Neural crest cell (in vitro differentiated cells): ENCODE results near the gene LRP1-AS. TPM values are rescaled to one million over a fixed set of nuclear protein-coding genes. Genes with fewer than 3 reads are reported as not detected.

Experiments used
- DNase-seq: peaks from one replicate; pipeline ENCODE4 v3.0.0; 2021; ENCODE audit warnings: low read depth, mixed read lengths, low spot score
- H3K27ac Mint-ChIP-seq: one replicate; pipeline ENCODE4 v1.8.0; 2021; ENCODE audit warnings: mild to moderate bottlenecking, mixed read lengths; ENCODE audit not compliant: unreplicated experiment
- H3K27me3 Mint-ChIP-seq: 2 replicates; pipeline ENCODE4 v1.8.0; 2021; ENCODE audit warnings: low read depth, mild to moderate bottlenecking, mixed read lengths
- H3K36me3 Mint-ChIP-seq: 2 replicates; pipeline ENCODE4 v1.8.0; 2021; ENCODE audit warnings: low read depth, mild to moderate bottlenecking, mixed read lengths
- H3K4me1 Mint-ChIP-seq: 2 replicates; pipeline ENCODE4 v1.8.0; 2021; ENCODE audit warnings: mixed read lengths
- H3K4me3 Mint-ChIP-seq: one replicate; pipeline ENCODE4 v1.8.0; 2021; ENCODE audit warnings: mild to moderate bottlenecking, mixed read lengths
- H3K9me3 Mint-ChIP-seq: 2 replicates; pipeline ENCODE4 v1.8.0; 2021; ENCODE audit warnings: mixed read lengths
- CTCF ChIP-seq: fragments of 200-600 bp; sonication (generic); conservative IDR thresholded peaks from 2 replicates; pipeline ENCODE4 v1.5.0; 2021; ENCODE audit warnings: antibody characterized with exemption, mild to moderate bottlenecking
- total RNA-seq: library from RNA; stranded (reverse); gene quantifications from 2 replicates; pipeline ENCODE4 v1.2.1, GENCODE V29; 2021

LRP1-AS gene
- total RNA-seq, 1 donor from 2014 or later: not detected

GRCh38 chr12:57180321-57180989 is 33.0 kb upstream of the LRP1-AS start:
- Mint-ChIP-seq H3K36me3 (peaks cover 12% of the 10 kb centered on the region), H3K4me3 (no peak overlapping the region), H3K27ac (no peak overlapping the region), H3K9me3 (no peaks in the 10 kb centered on the region), H3K4me1 (peaks cover 6% of the 10 kb centered on the region), H3K27me3 (no peaks in the 10 kb centered on the region)
- no peak for DNase-seq
- no peak for TF ChIP-seq CTCF

GRCh38 chr12:57179331-57180086 is 32.1 kb upstream of the LRP1-AS start:
- no peak overlapping the region for H3K4me3 Mint-ChIP-seq
- no peak overlapping the region for H3K27ac Mint-ChIP-seq
- no peak for TF ChIP-seq CTCF
- no peak for DNase-seq
- H3K9me3 Mint-ChIP-seq: no peaks in the 10 kb centered on the region
- peaks cover 6% of the 10 kb centered on the region for H3K4me1 Mint-ChIP-seq
- H3K27me3 Mint-ChIP-seq: no peaks in the 10 kb centered on the region
- H3K36me3 Mint-ChIP-seq: peaks cover 12% of the 10 kb centered on the region

DNA sequence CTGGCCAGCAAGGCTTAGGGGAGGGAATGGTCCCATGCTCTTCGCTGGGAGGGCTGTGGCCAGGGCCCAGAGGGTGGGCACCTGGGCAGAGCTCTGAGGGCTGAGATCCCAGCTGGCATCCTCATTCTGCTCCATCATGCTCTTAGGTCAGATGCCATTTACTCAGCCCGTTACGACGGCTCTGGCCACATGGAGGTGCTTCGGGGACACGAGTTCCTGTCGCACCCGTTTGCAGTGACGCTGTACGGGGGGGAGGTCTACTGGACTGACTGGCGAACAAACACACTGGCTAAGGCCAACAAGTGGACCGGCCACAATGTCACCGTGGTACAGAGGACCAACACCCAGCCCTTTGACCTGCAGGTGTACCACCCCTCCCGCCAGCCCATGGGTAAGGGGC is 30.8 kb upstream of the LRP1-AS start:
- H3K27ac Mint-ChIP-seq: no peak overlapping the region
- H3K27me3 Mint-ChIP-seq: no peaks in the 10 kb centered on the region
- peaks cover 12% of the 10 kb centered on the region for H3K36me3 Mint-ChIP-seq
- no peak for DNase-seq
- H3K4me3 Mint-ChIP-seq: no peak overlapping the region
- no peaks in the 10 kb centered on the region for H3K9me3 Mint-ChIP-seq
- peaks cover 6% of the 10 kb centered on the region for H3K4me1 Mint-ChIP-seq
- TF ChIP-seq CTCF: no peak

DNA sequence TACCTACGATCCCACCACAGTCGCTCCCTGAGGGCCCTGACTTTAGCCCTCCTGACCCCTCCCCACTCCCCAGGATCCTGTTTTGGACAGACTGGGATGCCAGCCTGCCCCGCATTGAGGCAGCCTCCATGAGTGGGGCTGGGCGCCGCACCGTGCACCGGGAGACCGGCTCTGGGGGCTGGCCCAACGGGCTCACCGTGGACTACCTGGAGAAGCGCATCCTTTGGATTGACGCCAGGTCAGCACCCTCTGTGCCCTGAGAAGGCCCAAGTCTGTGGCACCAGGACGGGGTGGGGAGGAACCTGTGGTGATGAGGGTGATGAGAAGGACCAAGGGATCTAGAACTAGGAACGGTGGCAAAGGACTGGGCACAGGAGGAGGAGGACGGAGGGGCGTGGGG is 29.9 kb upstream of the LRP1-AS start:
- Mint-ChIP-seq H3K4me3 (no peak overlapping the region), H3K27me3 (no peaks in the 10 kb centered on the region), H3K4me1 (peaks cover 7% of the 10 kb centered on the region), H3K9me3 (no peaks in the 10 kb centered on the region), H3K27ac (no peak overlapping the region), H3K36me3 (peaks cover 8% of the 10 kb centered on the region)
- no peak for DNase-seq
- TF ChIP-seq CTCF: no peak

- Mint-ChIP-seq H3K27me3 (no peaks in the 10 kb centered on the region), H3K4me3 (no peak overlapping the region), H3K27ac (no peak overlapping the region), H3K9me3 (no peaks in the 10 kb centered on the region), H3K4me1 (peaks cover 7% of the 10 kb centered on the region), H3K36me3 (peaks cover 8% of the 10 kb centered on the region)
- TF ChIP-seq CTCF: no peak
- DNase-seq: no peak
Measured at GRCh38 chr12:57176846-57177245, 29.4 kb upstream of the LRP1-AS start.
